Measurements from ENCODE around the gene DOCK4. TPM values are rescaled to one million over a fixed set of nuclear protein-coding genes. Genes with fewer than 3 reads are reported as not detected.

The DOCK4 gene
- total and polyA plus RNA-seq, 2 experiments from 2014 or later, result 2.1 to 5.0 TPM

DNA sequence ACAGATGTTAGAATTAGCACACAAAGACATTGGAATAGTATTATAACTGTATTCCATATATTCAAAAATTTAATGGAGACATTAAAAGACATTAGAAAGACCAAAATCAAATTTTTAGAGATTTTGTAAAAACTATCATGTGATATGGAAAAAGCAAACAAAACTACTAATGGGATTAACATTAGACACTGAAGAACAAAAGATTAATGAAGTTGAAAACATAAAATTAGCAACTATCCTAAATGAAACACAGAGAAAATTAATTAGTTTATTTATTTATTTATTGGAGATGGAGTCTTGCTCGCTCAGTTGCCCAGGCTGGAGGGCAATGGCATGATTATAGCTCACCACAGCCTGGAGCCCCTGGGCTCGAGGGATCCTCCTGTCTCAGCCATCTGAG is 158.8 kb downstream of the DOCK4 start:
- no peak overlapping the region for H3K4me3 ChIP-seq
- in situ Hi-C loops (cut with MboI), result no loop called here
- H3K4me2 ChIP-seq (ENCODE audit: unreplicated experiment), result no peak overlapping the region
- H3K36me3 ChIP-seq (ENCODE audit: low read depth), result no peaks in the 10 kb centered on the region
- TF ChIP-seq EZH2phosphoT487 (IDR thresholded peaks at IDR 0.05; ENCODE audit: insufficient read depth, low read depth), result no peak
- TF ChIP-seq EZH2 (IDR thresholded peaks at IDR 0.05; ENCODE audit: insufficient read depth, poor library complexity, severe bottlenecking), result no peak
- WGBS, 2 experiments (ENCODE audit: low coverage in 1 of 2, low lambda C conversion rate in 2 of 2, missing lambda C conversion rate in 2 of 2), result 80 to 84% methylated on average over 2 of the region's 2 CpGs
- no peaks in the 10 kb centered on the region for H3K79me2 ChIP-seq (ENCODE audit: insufficient read depth)
- H3K9me3 ChIP-seq (ENCODE audit: low read depth), result peaks cover 3% of the 10 kb centered on the region
- no peak overlapping the region for H2AFZ ChIP-seq
- no peak overlapping the region for H3K27ac ChIP-seq
- H3K9me2 ChIP-seq (ENCODE audit: insufficient read depth), result no peaks in the 10 kb centered on the region
- H3K4me1 ChIP-seq (ENCODE audit: insufficient read depth), result no peaks in the 10 kb centered on the region
- H3F3A ChIP-seq (ENCODE audit: insufficient read depth), result no peaks in the 10 kb centered on the region
- H4K20me1 ChIP-seq (ENCODE audit: insufficient read depth), result no peaks in the 10 kb centered on the region
- no peak for DNase-seq
- no peaks in the 10 kb centered on the region for H3K27me3 ChIP-seq (replicated peaks; ENCODE audit: insufficient read depth)
- no peak overlapping the region for H3K9ac ChIP-seq

- Histone ChIP-seq H3K4me3 (no peak overlapping the region), H3K9me3 (ENCODE audit: low read depth) (peaks cover 3% of the 10 kb centered on the region), H3K36me3 (ENCODE audit: low read depth) (no peaks in the 10 kb centered on the region), H3K79me2 (ENCODE audit: insufficient read depth) (no peaks in the 10 kb centered on the region), H3K9ac (no peak overlapping the region), H3K27me3 (replicated peaks; ENCODE audit: insufficient read depth) (no peaks in the 10 kb centered on the region), H2AFZ (no peak overlapping the region), H3K9me2 (ENCODE audit: insufficient read depth) (no peaks in the 10 kb centered on the region), H3K27ac (no peak overlapping the region), H3K4me1 (ENCODE audit: insufficient read depth) (no peaks in the 10 kb centered on the region), H4K20me1 (ENCODE audit: insufficient read depth) (no peaks in the 10 kb centered on the region), H3F3A (ENCODE audit: insufficient read depth) (no peaks in the 10 kb centered on the region), H3K4me2 (ENCODE audit: unreplicated experiment) (no peak overlapping the region)
- DNase-seq, result no peak
- TF ChIP-seq EZH2 (IDR thresholded peaks at IDR 0.05; ENCODE audit: insufficient read depth, poor library complexity, severe bottlenecking) (no peak), EZH2phosphoT487 (IDR thresholded peaks at IDR 0.05; ENCODE audit: insufficient read depth, low read depth) (no peak)
- in situ Hi-C loops (cut with MboI), result no loop called here
These were observed 161.0 kb downstream of the DOCK4 start for GRCh38 chr7:112045222-112045621.

DNA sequence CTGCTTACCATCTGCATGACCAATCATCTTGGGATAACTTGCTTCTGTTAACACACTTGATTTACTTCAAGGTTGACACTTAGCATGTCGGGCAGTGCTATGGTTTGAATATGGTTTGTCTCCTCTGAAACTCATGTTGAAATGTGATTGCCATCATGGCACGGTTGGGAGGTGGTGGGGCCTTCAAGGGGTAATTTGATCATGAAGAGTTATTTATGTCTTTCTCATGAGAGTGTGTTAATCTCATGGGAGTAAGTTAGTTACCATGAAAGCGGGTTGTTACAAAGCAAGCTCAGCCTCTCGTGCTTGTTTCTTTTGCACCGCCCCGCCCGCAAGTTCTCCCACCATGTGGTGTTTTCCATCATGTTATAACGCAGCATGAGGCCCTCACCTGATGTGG is 163.6 kb downstream of the DOCK4 start:
- Histone ChIP-seq H3K27ac (no peak overlapping the region), H3K4me2 (ENCODE audit: unreplicated experiment) (no peak overlapping the region), H3K9me3 (ENCODE audit: low read depth) (peaks cover 3% of the 10 kb centered on the region), H3K27me3 (replicated peaks; ENCODE audit: insufficient read depth) (no peaks in the 10 kb centered on the region), H2AFZ (no peak overlapping the region), H3F3A (ENCODE audit: insufficient read depth) (no peaks in the 10 kb centered on the region), H4K20me1 (ENCODE audit: insufficient read depth) (no peaks in the 10 kb centered on the region), H3K36me3 (ENCODE audit: low read depth) (no peaks in the 10 kb centered on the region), H3K9me2 (ENCODE audit: insufficient read depth) (no peaks in the 10 kb centered on the region), H3K9ac (no peak overlapping the region), H3K4me3 (no peak overlapping the region), H3K4me1 (ENCODE audit: insufficient read depth) (no peaks in the 10 kb centered on the region), H3K79me2 (ENCODE audit: insufficient read depth) (no peaks in the 10 kb centered on the region)
- WGBS, 2 experiments (ENCODE audit: low coverage in 1 of 2, low lambda C conversion rate in 2 of 2, missing lambda C conversion rate in 2 of 2), result 94% methylated on average over 8 of the region's 8 CpGs
- in situ Hi-C loops (cut with MboI), result no loop called here
- TF ChIP-seq EZH2 (IDR thresholded peaks at IDR 0.05; ENCODE audit: insufficient read depth, poor library complexity, severe bottlenecking) (no peak), EZH2phosphoT487 (IDR thresholded peaks at IDR 0.05; ENCODE audit: insufficient read depth, low read depth) (no peak)
- no peak for DNase-seq

GRCh38 chr7:112038353-112038752 is 167.8 kb downstream of the DOCK4 start:
- no peak overlapping the region for H2AFZ ChIP-seq
- no peak overlapping the region for H3K4me3 ChIP-seq
- H3K4me2 ChIP-seq (ENCODE audit: unreplicated experiment), result no peak overlapping the region
- no peaks in the 10 kb centered on the region for H3K36me3 ChIP-seq (ENCODE audit: low read depth)
- peaks cover 7% of the 10 kb centered on the region; the same call in 1 of the 2 replicates for H3K4me1 ChIP-seq (ENCODE audit: insufficient read depth)
- H3K9ac ChIP-seq, result no peak overlapping the region
- no peak for DNase-seq
- no peaks in the 10 kb centered on the region for H3K9me3 ChIP-seq (ENCODE audit: low read depth)
- no peaks in the 10 kb centered on the region for H3K9me2 ChIP-seq (ENCODE audit: insufficient read depth)
- TF ChIP-seq EZH2phosphoT487 (IDR thresholded peaks at IDR 0.05; ENCODE audit: insufficient read depth, low read depth) (no peak), EZH2 (IDR thresholded peaks at IDR 0.05; ENCODE audit: insufficient read depth, poor library complexity, severe bottlenecking) (no peak)
- no peak overlapping the region for H3K27ac ChIP-seq
- H3K27me3 ChIP-seq (replicated peaks; ENCODE audit: insufficient read depth), result no peaks in the 10 kb centered on the region
- no peaks in the 10 kb centered on the region for H3F3A ChIP-seq (ENCODE audit: insufficient read depth)
- H3K79me2 ChIP-seq (ENCODE audit: insufficient read depth), result no peaks in the 10 kb centered on the region
- WGBS, 2 experiments (ENCODE audit: low coverage in 1 of 2, low lambda C conversion rate in 2 of 2, missing lambda C conversion rate in 2 of 2), result 97 to 100% methylated on average over 1 of the region's 1 CpG
- H4K20me1 ChIP-seq (ENCODE audit: insufficient read depth), result no peaks in the 10 kb centered on the region
- in situ Hi-C loops (cut with MboI), result no loop called here

DNA sequence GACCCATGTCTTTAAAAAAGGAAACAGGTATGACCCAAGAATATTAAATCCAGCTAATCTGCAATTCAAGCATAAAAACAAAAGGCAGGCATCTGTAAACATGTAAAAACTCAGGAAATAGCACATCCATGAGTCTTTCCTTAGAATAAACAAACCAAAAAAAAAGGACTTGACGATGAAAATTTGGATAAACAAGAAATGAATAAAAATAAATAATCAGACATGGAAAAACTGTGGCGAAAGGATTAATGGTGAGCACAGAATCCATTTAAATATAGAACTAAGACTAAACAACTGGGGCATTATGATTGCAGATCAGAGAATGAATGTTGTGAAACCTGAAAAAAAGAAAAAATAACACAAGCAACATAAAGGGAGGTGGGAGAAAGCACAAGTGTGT is 170.1 kb downstream of the DOCK4 start:
- Histone ChIP-seq H3F3A (ENCODE audit: insufficient read depth) (no peaks in the 10 kb centered on the region), H3K9me2 (ENCODE audit: insufficient read depth) (no peaks in the 10 kb centered on the region), H3K27ac (no peak overlapping the region), H3K9ac (no peak overlapping the region), H3K4me3 (no peak overlapping the region), H3K4me1 (ENCODE audit: insufficient read depth) (peaks cover 7% of the 10 kb centered on the region; the same call in 1 of the 2 replicates), H3K36me3 (ENCODE audit: low read depth) (no peaks in the 10 kb centered on the region), H3K27me3 (replicated peaks; ENCODE audit: insufficient read depth) (no peaks in the 10 kb centered on the region), H3K9me3 (ENCODE audit: low read depth) (no peaks in the 10 kb centered on the region), H3K79me2 (ENCODE audit: insufficient read depth) (no peaks in the 10 kb centered on the region), H2AFZ (no peak overlapping the region), H3K4me2 (ENCODE audit: unreplicated experiment) (no peak overlapping the region), H4K20me1 (ENCODE audit: insufficient read depth) (no peaks in the 10 kb centered on the region)
- DNase-seq, result peak; percentile 5
- in situ Hi-C loops (cut with MboI), result no loop called here
- TF ChIP-seq EZH2 (IDR thresholded peaks at IDR 0.05; ENCODE audit: insufficient read depth, poor library complexity, severe bottlenecking) (no peak), EZH2phosphoT487 (IDR thresholded peaks at IDR 0.05; ENCODE audit: insufficient read depth, low read depth) (no peak)
- WGBS, 2 experiments (ENCODE audit: low coverage in 1 of 2, low lambda C conversion rate in 2 of 2, missing lambda C conversion rate in 2 of 2), result 81 to 83% methylated on average over 2 of the region's 2 CpGs
